Mesodermal cell (in vitro differentiated cells): ENCODE data around the gene ERLEC1.
"Not testable (repeated sequence)": the region's sequence is repeated elsewhere in the genome, so short reads cannot be mapped to it uniquely, and the experiment has no call there.

Experiments
- H3K27ac ChIP-seq: 2 replicates; pipeline ENCODE4 v1.7.0; 2013; ENCODE audit warnings: mild to moderate bottlenecking, low read depth, low read length, moderate library complexity; ENCODE audit not compliant: severe bottlenecking
- H3K36me3 ChIP-seq: 2 replicates; pipeline ENCODE4 v1.7.1; 2013; ENCODE audit warnings: mild to moderate bottlenecking, low read length, moderate library complexity; ENCODE audit not compliant: control insufficient read depth, insufficient read depth
- H3K4me1 ChIP-seq: one replicate; pipeline ENCODE4 v1.7.1; 2013; ENCODE audit warnings: mild to moderate bottlenecking, low read length; ENCODE audit not compliant: insufficient read depth, control insufficient read depth, poor library complexity, severe bottlenecking
- H3K4me3 ChIP-seq: 2 replicates; pipeline ENCODE4 v1.7.0; 2013; ENCODE audit warnings: low read length, control low read depth, mild to moderate bottlenecking; ENCODE audit not compliant: insufficient read depth, poor library complexity, severe bottlenecking; ENCODE audit errors: extremely low read depth
- H3K9me3 ChIP-seq: 2 replicates; pipeline ENCODE4 v1.7.1; 2013; ENCODE audit warnings: mild to moderate bottlenecking, low read length, moderate library complexity; ENCODE audit not compliant: control insufficient read depth
- WGBS, 2 experiments: methylation state at CpG; one replicate each; pipeline ENCODE4 v1.1.5; 2013; ENCODE audit warnings: missing lambda C conversion rate in 2 of 2; ENCODE audit not compliant: insufficient coverage in 2 of 2; 5-methylcytosine and 5-hydroxymethylcytosine counted together

ERLEC1 gene

GRCh38 chr2:53829273-53829979 is 42.6 kb downstream of the ERLEC1 start:
- peaks cover 11% of the 10 kb centered on the region for H3K36me3 ChIP-seq
- H3K27ac ChIP-seq, result no peak overlapping the region
- no peaks in the 10 kb centered on the region for H3K4me1 ChIP-seq
- 86 to 88% methylated on average over 10 to 11 of the region's 11 CpGs for WGBS, 2 experiments
- H3K4me3 ChIP-seq, result no peak overlapping the region
- no peaks in the 10 kb centered on the region for H3K9me3 ChIP-seq

GRCh38 chr2:53829980-53830290 is 43.1 kb downstream of the ERLEC1 start:
- not testable (repeated sequence) for H3K4me1 ChIP-seq, H3K4me3 ChIP-seq, H3K27ac ChIP-seq, H3K9me3 ChIP-seq
- H3K36me3 ChIP-seq, result peaks cover 11% of the 10 kb centered on the region
- WGBS, 2 experiments, result 76 to 80% methylated on average over 1 to 2 of the region's 4 CpGs

DNA sequence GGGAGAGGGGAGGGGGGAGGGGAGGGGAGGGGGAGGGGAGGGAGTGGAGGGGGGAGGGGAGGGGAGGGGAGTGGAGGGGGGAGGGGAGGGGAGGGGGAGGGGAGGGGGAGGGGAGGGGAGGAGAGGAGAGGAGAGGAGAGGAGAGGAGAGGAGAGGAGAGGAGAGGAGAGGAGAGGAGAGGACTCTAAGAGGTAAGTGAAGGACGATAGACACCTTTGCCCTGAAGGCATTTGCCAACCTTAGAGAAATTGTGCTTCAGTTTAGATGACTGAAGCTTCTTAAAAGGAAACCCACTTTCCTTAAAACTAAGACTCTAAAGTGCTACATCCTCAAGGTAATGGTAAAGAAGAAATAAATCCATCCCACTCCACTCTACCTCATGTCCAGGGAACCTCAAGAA is 53.7 kb downstream of the ERLEC1 start:
- no peak overlapping the region for H3K27ac ChIP-seq
- H3K4me1 ChIP-seq, result no peaks in the 10 kb centered on the region
- no CpG with 5 or more reads among the region's 1 CpG for WGBS, 2 experiments
- no peak overlapping the region for H3K4me3 ChIP-seq
- H3K36me3 ChIP-seq, result no peaks in the 10 kb centered on the region
- H3K9me3 ChIP-seq, result no peaks in the 10 kb centered on the region

- H3K4me1 ChIP-seq, H3K36me3 ChIP-seq, H3K9me3 ChIP-seq, H3K4me3 ChIP-seq, H3K27ac ChIP-seq: not testable (repeated sequence)
- 94 to 96% methylated on average over 3 to 4 of the region's 7 CpGs for WGBS, 2 experiments
Measured at GRCh38 chr2:53841651-53842050, 54.8 kb downstream of the ERLEC1 start.

DNA sequence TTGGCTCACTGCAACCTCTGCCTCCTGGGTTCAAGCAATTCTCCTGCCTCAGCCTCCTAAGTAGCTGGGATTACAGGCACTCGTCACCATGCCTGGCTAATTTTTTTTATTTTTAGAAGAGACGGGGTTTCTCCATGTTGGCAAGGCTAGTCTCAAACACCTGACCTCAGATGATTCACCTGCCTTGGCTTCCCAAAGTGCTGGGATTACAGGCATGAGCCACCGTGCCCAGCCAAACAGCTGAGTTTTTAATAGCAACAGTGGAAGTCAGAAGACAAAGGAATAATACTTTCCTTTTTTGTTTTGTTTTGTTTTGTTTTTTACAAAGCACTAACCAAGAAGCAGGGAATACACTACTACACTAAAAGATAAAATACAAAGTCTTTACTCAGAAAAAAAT is 56.0 kb downstream of the ERLEC1 start:
- no peaks in the 10 kb centered on the region for H3K4me1 ChIP-seq
- no peak overlapping the region for H3K27ac ChIP-seq
- H3K36me3 ChIP-seq, result peaks cover 5% of the 10 kb centered on the region
- 85 to 100% methylated on average over 2 to 3 of the region's 3 CpGs for WGBS, 2 experiments
- H3K4me3 ChIP-seq, result no peak overlapping the region
- no peaks in the 10 kb centered on the region for H3K9me3 ChIP-seq

DNA sequence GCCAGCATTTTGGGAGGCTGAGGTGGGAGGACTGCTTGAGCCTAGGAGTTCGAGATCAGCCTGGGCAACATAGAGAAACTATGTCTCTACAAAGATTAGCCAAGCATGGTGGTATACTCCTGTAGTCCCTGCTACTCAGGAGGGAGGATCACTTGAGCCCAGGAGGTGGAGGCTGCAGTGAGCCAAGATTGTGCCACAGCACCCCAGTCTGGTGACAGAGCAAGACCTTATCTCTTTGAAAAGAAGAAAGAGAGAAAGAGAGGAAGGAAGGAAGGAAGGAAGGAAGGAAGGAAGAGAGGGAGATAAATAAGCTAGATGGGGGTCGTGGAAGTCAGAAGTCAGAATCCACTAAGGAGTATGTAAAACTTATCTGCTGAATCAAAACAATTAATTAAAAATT is 56.8 kb downstream of the ERLEC1 start:
- 60 to 75% methylated on average over 1 of the region's 2 CpGs for WGBS, 2 experiments
- no peak overlapping the region for H3K4me3 ChIP-seq
- no peaks in the 10 kb centered on the region for H3K9me3 ChIP-seq
- H3K36me3 ChIP-seq, result peaks cover 8% of the 10 kb centered on the region
- H3K4me1 ChIP-seq, result no peaks in the 10 kb centered on the region
- no peak overlapping the region for H3K27ac ChIP-seq

DNA sequence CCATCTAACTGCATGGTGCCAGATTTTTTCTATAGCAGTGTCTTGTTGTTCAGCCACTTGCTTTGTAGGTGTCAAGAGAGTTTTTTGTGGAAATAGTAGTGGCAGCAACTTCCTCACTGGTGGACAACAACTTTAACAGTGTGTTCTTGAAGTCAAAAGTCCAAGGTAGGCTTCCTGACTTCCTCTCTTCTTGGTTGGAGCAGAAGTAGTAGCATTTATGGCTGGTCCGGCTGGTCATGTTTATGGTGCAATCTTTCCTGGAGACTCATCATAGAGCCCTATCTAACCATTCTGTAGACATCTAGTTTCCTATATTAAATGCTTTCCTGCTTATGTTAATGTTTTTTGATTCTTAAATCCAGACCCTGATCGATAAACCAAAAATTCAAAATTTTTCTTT is 61.2 kb downstream of the ERLEC1 start:
- no peaks in the 10 kb centered on the region for H3K4me1 ChIP-seq
- WGBS, 2 experiments, result 83% methylated on average over 1 of the region's 2 CpGs; no CpG with 5 or more reads in 1 of the 2 experiments
- peak overlapping the region; percentile 29 for H3K27ac ChIP-seq
- no peaks in the 10 kb centered on the region for H3K9me3 ChIP-seq
- H3K4me3 ChIP-seq, result no peak overlapping the region
- H3K36me3 ChIP-seq, result peaks cover 26% of the 10 kb centered on the region

DNA sequence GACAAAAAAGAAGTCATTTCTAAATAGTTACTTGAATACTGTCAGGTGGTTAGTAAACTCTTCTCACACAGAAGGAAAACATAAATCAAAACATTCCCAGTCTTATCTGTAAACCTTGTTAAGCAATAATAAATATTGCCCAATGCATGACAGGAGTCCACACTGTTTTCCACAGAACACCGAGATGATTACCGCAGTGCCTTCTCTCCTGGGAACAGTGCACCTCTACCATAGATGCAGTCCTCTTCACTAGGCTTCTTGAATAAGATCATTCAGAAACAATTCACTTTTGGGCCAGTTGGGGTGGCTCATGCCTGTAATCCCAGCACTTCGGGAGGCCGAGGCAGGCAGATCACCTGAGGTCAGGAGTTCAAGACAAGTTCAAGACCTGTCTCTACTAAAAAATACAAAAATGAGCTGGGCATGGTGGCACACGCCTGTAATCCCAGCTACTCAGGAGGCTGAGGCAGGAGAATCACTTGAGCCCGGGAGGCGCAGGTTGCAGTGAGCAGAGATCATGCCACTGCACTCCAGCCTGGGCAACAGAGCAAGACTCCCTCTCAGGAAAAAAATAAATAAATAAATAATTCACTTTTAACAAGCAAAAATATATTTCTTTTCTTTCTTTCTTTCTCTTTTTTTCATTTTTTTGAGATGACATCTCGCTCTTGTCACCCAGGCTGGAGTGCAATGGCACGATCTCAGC is 64.4 kb downstream of the ERLEC1 start:
- not testable (repeated sequence) for H3K27ac ChIP-seq, H3K9me3 ChIP-seq, H3K4me3 ChIP-seq, H3K4me1 ChIP-seq
- peaks cover 46% of the 10 kb centered on the region for H3K36me3 ChIP-seq
- WGBS, 2 experiments, result 92 to 100% methylated on average over 6 to 9 of the region's 9 CpGs

GRCh38 chr2:53852532-53852931 is 65.7 kb downstream of the ERLEC1 start:
- no peak overlapping the region for H3K27ac ChIP-seq
- H3K9me3 ChIP-seq, result no peaks in the 10 kb centered on the region
- no peak overlapping the region for H3K4me3 ChIP-seq
- H3K4me1 ChIP-seq, result no peaks in the 10 kb centered on the region
- WGBS, 2 experiments, result 86 to 92% methylated on average over 3 of the region's 4 CpGs
- peaks cover 45% of the 10 kb centered on the region for H3K36me3 ChIP-seq

- Histone ChIP-seq H3K9me3 (no peaks in the 10 kb centered on the region), H3K36me3 (peaks cover 48% of the 10 kb centered on the region), H3K4me3 (no peak overlapping the region), H3K4me1 (no peaks in the 10 kb centered on the region), H3K27ac (no peak overlapping the region)
- WGBS, 2 experiments, result no CpG with 5 or more reads among the region's 2 CpGs
Measured at GRCh38 chr2:53854678-53855077, 67.8 kb downstream of the ERLEC1 start.

GRCh38 chr2:53856272-53856671 is 69.4 kb downstream of the ERLEC1 start:
- H3K27ac ChIP-seq, result no peak overlapping the region
- no peaks in the 10 kb centered on the region for H3K4me1 ChIP-seq
- H3K4me3 ChIP-seq, result no peak overlapping the region
- WGBS, 2 experiments, result 100% methylated on average over 2 of the region's 2 CpGs
- H3K9me3 ChIP-seq, result no peaks in the 10 kb centered on the region
- H3K36me3 ChIP-seq, result peaks cover 54% of the 10 kb centered on the region
